ENCODE results near the gene FDXR.
"Not testable (repeated sequence)": the region's sequence is repeated elsewhere in the genome, so short reads cannot be mapped to it uniquely, and the experiment has no call there.

FDXR gene

GRCh38 chr17:74917430-74917829 lies 44.6 kb upstream of the FDXR start:
- Histone ChIP-seq H4K91ac (ENCODE audit: low read length) (no peak overlapping the region), H3K18ac (ENCODE audit: low read depth in 1 of 2, low read length in 2 of 2) (no peak overlapping the region), H2BK5ac (ENCODE audit: low read depth, low read length, poor library complexity, severe bottlenecking) (no peak overlapping the region), H3K4me1 (ENCODE audit: control insufficient read depth, insufficient read depth, low read depth, low read length) (peaks cover 15% of the 10 kb centered on the region), H2BK15ac (ENCODE audit: low read depth, poor library complexity, severe bottlenecking) (peak overlapping the region; percentile 18), H3K14ac (ENCODE audit: low read length in 2 of 2) (no peak overlapping the region), H2BK12ac (ENCODE audit: low read length in 2 of 2) (no peak overlapping the region), H3K23ac (ENCODE audit: low read length in 2 of 2) (no peak overlapping the region), H3K79me1 (replicated peaks; ENCODE audit: low read length, poor library complexity, severe bottlenecking) (no peaks in the 10 kb centered on the region), H3K27ac (ENCODE audit: low read length, poor library complexity, severe bottlenecking) (no peak overlapping the region), H3K27me3 (ENCODE audit: control insufficient read depth in 1 of 2, insufficient read depth in 1 of 2, low read length in 2 of 2) (peaks cover 35 to 71% of the 10 kb centered on the region in 2 experiments), H3K4me3 (ENCODE audit: insufficient read depth in 1 of 2, low read depth in 1 of 2, low read length in 2 of 2) (no peak overlapping the region), H3K4me2 (ENCODE audit: low read length, poor library complexity, severe bottlenecking) (no peak overlapping the region), H3K9ac (ENCODE audit: low read length) (no peak overlapping the region), H4K8ac (ENCODE audit: low read length) (no peak overlapping the region), H2AFZ (ENCODE audit: low read depth, low read length) (no peak overlapping the region), H2BK120ac (ENCODE audit: low read depth, low read length) (no peak overlapping the region), H3K4ac (ENCODE audit: low read depth in 1 of 2, low read length in 2 of 2) (no peak overlapping the region), H3K36me3 (ENCODE audit: control insufficient read depth in 1 of 2, insufficient read depth in 2 of 2, low read depth in 1 of 2, low read length in 2 of 2) (no peaks in the 10 kb centered on the region), H3K9me3 (ENCODE audit: control insufficient read depth, low read length) (no peaks in the 10 kb centered on the region), H2AK5ac (ENCODE audit: low read length, severe bottlenecking) (no peak overlapping the region)
- WGBS = 95% methylated on average over 6 of the region's 10 CpGs
- DNase-seq = no peak

GRCh38 chr17:74916851-74917199 lies 44.0 kb upstream of the FDXR start:
- no peaks in the 10 kb centered on the region for H3K9me3 ChIP-seq (ENCODE audit: control insufficient read depth, low read length)
- no peak overlapping the region for H3K27ac ChIP-seq (ENCODE audit: low read length, poor library complexity, severe bottlenecking)
- H3K4me3 ChIP-seq (ENCODE audit: insufficient read depth in 1 of 2, low read depth in 1 of 2, low read length in 2 of 2) = no peak overlapping the region
- no peaks in the 10 kb centered on the region for H3K36me3 ChIP-seq (ENCODE audit: control insufficient read depth in 1 of 2, insufficient read depth in 2 of 2, low read depth in 1 of 2, low read length in 2 of 2)
- no peak overlapping the region for H3K9ac ChIP-seq (ENCODE audit: low read length)
- WGBS = 93% methylated on average over 11 of the region's 11 CpGs
- no peak overlapping the region for H4K91ac ChIP-seq (ENCODE audit: low read length)
- H2AFZ ChIP-seq (ENCODE audit: low read depth, low read length) = no peak overlapping the region
- peaks cover 15% of the 10 kb centered on the region for H3K4me1 ChIP-seq (ENCODE audit: control insufficient read depth, insufficient read depth, low read depth, low read length)
- DNase-seq = no peak
- peak overlapping the region in 1 of 2 experiments; percentile 5 for H3K14ac ChIP-seq (ENCODE audit: low read length in 2 of 2)
- H2BK120ac ChIP-seq (ENCODE audit: low read depth, low read length) = no peak overlapping the region
- H4K8ac ChIP-seq (ENCODE audit: low read length) = no peak overlapping the region
- H2AK5ac ChIP-seq (ENCODE audit: low read length, severe bottlenecking) = no peak overlapping the region
- H3K79me1 ChIP-seq (replicated peaks; ENCODE audit: low read length, poor library complexity, severe bottlenecking) = no peaks in the 10 kb centered on the region
- no peak overlapping the region for H3K18ac ChIP-seq (ENCODE audit: low read depth in 1 of 2, low read length in 2 of 2)
- H2BK15ac ChIP-seq (ENCODE audit: low read depth, poor library complexity, severe bottlenecking) = no peak overlapping the region
- no peak overlapping the region for H3K4me2 ChIP-seq (ENCODE audit: low read length, poor library complexity, severe bottlenecking)
- H2BK5ac ChIP-seq (ENCODE audit: low read depth, low read length, poor library complexity, severe bottlenecking) = no peak overlapping the region
- no peak overlapping the region for H3K4ac ChIP-seq (ENCODE audit: low read depth in 1 of 2, low read length in 2 of 2)
- no peak overlapping the region for H2BK12ac ChIP-seq (ENCODE audit: low read length in 2 of 2)
- peak overlapping the region in 1 of 2 experiments; percentile 23 for H3K23ac ChIP-seq (ENCODE audit: low read length in 2 of 2)
- H3K27me3 ChIP-seq (ENCODE audit: control insufficient read depth in 1 of 2, insufficient read depth in 1 of 2, low read length in 2 of 2) = peaks cover 29 to 66% of the 10 kb centered on the region in 2 experiments

DNA sequence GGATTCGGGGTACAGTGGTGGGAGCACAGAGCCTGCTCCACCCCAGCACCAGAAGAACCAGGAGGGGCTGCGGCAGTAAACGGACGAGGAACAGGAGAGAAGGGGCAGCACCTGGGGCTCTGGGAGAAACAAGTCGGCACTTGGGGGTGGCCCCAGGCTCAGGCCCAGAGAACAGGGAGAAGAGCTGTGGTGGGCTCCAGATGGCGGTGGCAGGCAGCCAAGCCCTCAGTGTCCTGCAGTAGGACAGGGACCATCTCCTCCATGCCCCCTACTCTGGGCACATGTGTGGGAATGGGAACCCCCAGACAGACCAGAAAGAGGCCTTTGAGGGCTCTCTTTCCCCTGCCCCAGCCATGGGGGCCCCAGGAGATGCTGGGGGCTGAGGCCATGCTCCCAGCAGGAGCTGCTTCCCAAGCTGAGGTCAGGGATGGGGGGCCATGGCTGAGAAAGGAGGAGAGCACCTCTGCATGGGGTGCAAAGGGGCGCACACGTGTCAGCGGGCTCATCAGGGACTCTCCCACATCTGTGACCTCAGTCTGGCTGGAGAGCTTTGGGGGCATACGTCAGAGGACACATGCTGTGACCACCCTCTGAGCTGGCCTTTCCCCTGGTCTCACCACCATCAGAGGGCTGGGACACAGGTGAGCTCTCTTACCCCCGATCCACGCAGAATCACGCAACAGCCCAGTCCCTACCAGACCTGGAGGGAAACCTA lies 43.5 kb upstream of the FDXR start:
- Histone ChIP-seq H3K4me2 (ENCODE audit: low read length, poor library complexity, severe bottlenecking) (no peak overlapping the region), H3K27ac (ENCODE audit: low read length, poor library complexity, severe bottlenecking) (no peak overlapping the region), H2BK5ac (ENCODE audit: low read depth, low read length, poor library complexity, severe bottlenecking) (no peak overlapping the region), H3K23ac (ENCODE audit: low read length in 2 of 2) (peak overlapping the region in 1 of 2 experiments; percentile 16), H3K4ac (ENCODE audit: low read depth in 1 of 2, low read length in 2 of 2) (no peak overlapping the region), H4K8ac (ENCODE audit: low read length) (no peak overlapping the region), H3K79me1 (replicated peaks; ENCODE audit: low read length, poor library complexity, severe bottlenecking) (no peaks in the 10 kb centered on the region), H3K18ac (ENCODE audit: low read depth in 1 of 2, low read length in 2 of 2) (no peak overlapping the region), H2AK5ac (ENCODE audit: low read length, severe bottlenecking) (no peak overlapping the region), H2BK15ac (ENCODE audit: low read depth, poor library complexity, severe bottlenecking) (no peak overlapping the region), H3K4me1 (ENCODE audit: control insufficient read depth, insufficient read depth, low read depth, low read length) (peaks cover 15% of the 10 kb centered on the region), H3K4me3 (ENCODE audit: insufficient read depth in 1 of 2, low read depth in 1 of 2, low read length in 2 of 2) (no peak overlapping the region), H3K9ac (ENCODE audit: low read length) (no peak overlapping the region), H3K14ac (ENCODE audit: low read length in 2 of 2) (peak overlapping the region in 1 of 2 experiments; percentile 5), H3K9me3 (ENCODE audit: control insufficient read depth, low read length) (no peaks in the 10 kb centered on the region), H2AFZ (ENCODE audit: low read depth, low read length) (no peak overlapping the region), H3K36me3 (ENCODE audit: control insufficient read depth in 1 of 2, insufficient read depth in 2 of 2, low read depth in 1 of 2, low read length in 2 of 2) (no peaks in the 10 kb centered on the region), H4K91ac (ENCODE audit: low read length) (no peak overlapping the region), H3K27me3 (ENCODE audit: control insufficient read depth in 1 of 2, insufficient read depth in 1 of 2, low read length in 2 of 2) (peaks cover 23 to 61% of the 10 kb centered on the region in 2 experiments), H2BK120ac (ENCODE audit: low read depth, low read length) (no peak overlapping the region), H2BK12ac (ENCODE audit: low read length in 2 of 2) (no peak overlapping the region)
- 90% methylated on average over 13 of the region's 13 CpGs for WGBS
- DNase-seq = no peak

GRCh38 chr17:74911423-74911822 lies 38.6 kb upstream of the FDXR start:
- H3K9ac ChIP-seq (ENCODE audit: low read length); H2BK12ac ChIP-seq (ENCODE audit: low read length in 2 of 2); H3K4ac ChIP-seq (ENCODE audit: low read depth in 1 of 2, low read length in 2 of 2); H3K79me1 ChIP-seq (replicated peaks; ENCODE audit: low read length, poor library complexity, severe bottlenecking); H3K4me3 ChIP-seq (ENCODE audit: insufficient read depth in 1 of 2, low read depth in 1 of 2, low read length in 2 of 2); H3K14ac ChIP-seq (ENCODE audit: low read length in 2 of 2); H3K23ac ChIP-seq (ENCODE audit: low read length in 2 of 2); H3K27ac ChIP-seq (ENCODE audit: low read length, poor library complexity, severe bottlenecking); H2BK120ac ChIP-seq (ENCODE audit: low read depth, low read length); DNase-seq; H4K91ac ChIP-seq (ENCODE audit: low read length); H3K9me3 ChIP-seq (ENCODE audit: control insufficient read depth, low read length); H3K18ac ChIP-seq (ENCODE audit: low read depth in 1 of 2, low read length in 2 of 2); H2BK5ac ChIP-seq (ENCODE audit: low read depth, low read length, poor library complexity, severe bottlenecking); H2AFZ ChIP-seq (ENCODE audit: low read depth, low read length); H3K36me3 ChIP-seq (ENCODE audit: control insufficient read depth in 1 of 2, insufficient read depth in 2 of 2, low read depth in 1 of 2, low read length in 2 of 2); H2BK15ac ChIP-seq (ENCODE audit: low read depth, poor library complexity, severe bottlenecking); H3K4me2 ChIP-seq (ENCODE audit: low read length, poor library complexity, severe bottlenecking); H2AK5ac ChIP-seq (ENCODE audit: low read length, severe bottlenecking); H4K8ac ChIP-seq (ENCODE audit: low read length); H3K4me1 ChIP-seq (ENCODE audit: control insufficient read depth, insufficient read depth, low read depth, low read length): not testable (repeated sequence)
- WGBS = 75% methylated on average over 7 of the region's 8 CpGs
- peaks cover 19 to 29% of the 10 kb centered on the region in 2 experiments for H3K27me3 ChIP-seq (ENCODE audit: control insufficient read depth in 1 of 2, insufficient read depth in 1 of 2, low read length in 2 of 2)
